NOMO-1 treated with DMSO at 0.1 percent for 48 hours (cell line): ENCODE measurements around the gene TAX1BP1.
"Not testable (repeated sequence)": the region's sequence is repeated elsewhere in the genome, so short reads cannot be mapped to it uniquely, and the experiment has no call there.

Source experiments
- DNase-seq: peaks from one replicate; lab custom pipeline; 2025; ENCODE audit not compliant: unreplicated experiment; lab: John Stamatoyannopoulos, UW

Gene TAX1BP1

GRCh38 chr7:27840760-27841364 is 100.9 kb downstream of the TAX1BP1 start:
- no peak for DNase-seq

GRCh38 chr7:27842094-27842692 is 102.2 kb downstream of the TAX1BP1 start:
- DNase-seq = no peak

- DNase-seq = no peak
Observed at GRCh38 chr7:27842851-27843250, 102.9 kb downstream of the TAX1BP1 start.

GRCh38 chr7:27843584-27844305 is 103.8 kb downstream of the TAX1BP1 start:
- no peak for DNase-seq

GRCh38 chr7:27846388-27846787 is 106.4 kb downstream of the TAX1BP1 start:
- DNase-seq = no peak

- DNase-seq = no peak
Observed at GRCh38 chr7:27850531-27850930, 110.6 kb downstream of the TAX1BP1 start.

GRCh38 chr7:27856703-27857485 is 116.9 kb downstream of the TAX1BP1 start:
- not testable (repeated sequence) for DNase-seq

- DNase-seq = no peak
Observed at GRCh38 chr7:27860800-27861199, 120.8 kb downstream of the TAX1BP1 start.

- no peak for DNase-seq
Observed at GRCh38 chr7:27861747-27862146, 121.8 kb downstream of the TAX1BP1 start.

- no peak for DNase-seq
Observed at GRCh38 chr7:27863880-27864279, 123.9 kb downstream of the TAX1BP1 start.

GRCh38 chr7:27866256-27866655 is 126.3 kb downstream of the TAX1BP1 start:
- no peak for DNase-seq

GRCh38 chr7:27866828-27867672 is 127.1 kb downstream of the TAX1BP1 start:
- DNase-seq = no peak

GRCh38 chr7:27868131-27868550 is 128.2 kb downstream of the TAX1BP1 start:
- no peak for DNase-seq

- no peak for DNase-seq
Observed at GRCh38 chr7:27869056-27869455, 129.1 kb downstream of the TAX1BP1 start.

GRCh38 chr7:27870595-27870994 is 130.6 kb downstream of the TAX1BP1 start:
- no peak for DNase-seq

GRCh38 chr7:27871086-27871485 is 131.1 kb downstream of the TAX1BP1 start:
- DNase-seq = no peak

- no peak for DNase-seq
Observed at GRCh38 chr7:27871866-27872265, 131.9 kb downstream of the TAX1BP1 start.

- DNase-seq = no peak
Observed at GRCh38 chr7:27872356-27873275, 132.7 kb downstream of the TAX1BP1 start.
